HG03135 (cell line): ENCODE measurements around the gene RASSF5.

Source experiments
- ATAC-seq: cut with Tn5 transposase; IDR thresholded peaks from one replicate; pipeline ENCODE4 v1.9.1; 2021; ENCODE audit warnings: mild to moderate bottlenecking, moderate library complexity; ENCODE audit not compliant: unreplicated experiment

Gene RASSF5, protein sequence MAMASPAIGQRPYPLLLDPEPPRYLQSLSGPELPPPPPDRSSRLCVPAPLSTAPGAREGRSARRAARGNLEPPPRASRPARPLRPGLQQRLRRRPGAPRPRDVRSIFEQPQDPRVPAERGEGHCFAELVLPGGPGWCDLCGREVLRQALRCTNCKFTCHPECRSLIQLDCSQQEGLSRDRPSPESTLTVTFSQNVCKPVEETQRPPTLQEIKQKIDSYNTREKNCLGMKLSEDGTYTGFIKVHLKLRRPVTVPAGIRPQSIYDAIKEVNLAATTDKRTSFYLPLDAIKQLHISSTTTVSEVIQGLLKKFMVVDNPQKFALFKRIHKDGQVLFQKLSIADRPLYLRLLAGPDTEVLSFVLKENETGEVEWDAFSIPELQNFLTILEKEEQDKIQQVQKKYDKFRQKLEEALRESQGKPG

GRCh38 chr1:206507284-206508129 is at the start of gene RASSF5:
Gene RASSF5 (plus strand): TSS chr1:206507531. CDS start chr1:206507603, 72 bp downstream.
- no peak for ATAC-seq

DNA sequence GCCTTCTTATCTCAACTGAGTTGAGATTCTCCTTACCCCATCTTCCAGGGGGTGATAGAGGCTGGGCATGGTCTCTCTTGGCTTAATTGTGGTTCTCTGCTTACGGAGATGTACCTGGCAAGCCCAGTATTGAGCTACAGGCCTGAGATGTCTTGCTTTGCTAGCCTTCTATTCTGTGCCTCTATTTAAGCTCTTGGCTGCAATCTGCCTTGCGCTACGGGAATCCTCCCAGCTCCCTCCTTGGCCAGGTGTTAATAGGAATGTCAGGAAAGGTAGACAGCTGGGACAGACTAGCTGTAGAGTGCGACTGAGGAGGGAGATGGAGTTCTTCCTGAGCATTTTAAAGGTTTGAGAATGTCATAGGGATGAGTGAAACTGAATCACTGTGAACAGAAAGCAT is 47.6 kb upstream of the RASSF5 start:
- ATAC-seq = no peak

- no peak for ATAC-seq
Measured at GRCh38 chr1:206460836-206461426, 46.4 kb upstream of the RASSF5 start.

GRCh38 chr1:206461602-206462455 is 45.5 kb upstream of the RASSF5 start:
- ATAC-seq = no peak

DNA sequence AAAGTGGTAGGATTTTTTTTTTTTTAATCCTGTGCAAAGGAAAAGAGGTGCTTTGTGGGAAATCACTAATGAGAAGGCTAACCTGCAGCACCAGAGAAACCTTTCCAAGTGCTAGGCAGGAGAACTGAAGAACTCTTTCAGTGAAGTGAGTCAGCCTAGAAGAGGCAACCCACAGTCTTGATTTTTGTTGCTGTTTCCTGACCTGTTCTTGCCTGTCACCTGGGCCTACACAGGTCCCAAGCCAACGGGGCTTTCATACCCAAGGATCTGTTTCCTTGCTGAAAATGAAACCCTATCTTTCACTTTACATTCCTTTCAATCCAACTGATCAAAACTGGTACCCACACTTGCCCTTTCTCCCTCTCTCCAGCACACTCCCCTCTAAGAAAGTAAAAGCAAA is 44.2 kb upstream of the RASSF5 start:
- no peak for ATAC-seq

- no peak for ATAC-seq
Measured at GRCh38 chr1:206463911-206464310, 43.4 kb upstream of the RASSF5 start.

DNA sequence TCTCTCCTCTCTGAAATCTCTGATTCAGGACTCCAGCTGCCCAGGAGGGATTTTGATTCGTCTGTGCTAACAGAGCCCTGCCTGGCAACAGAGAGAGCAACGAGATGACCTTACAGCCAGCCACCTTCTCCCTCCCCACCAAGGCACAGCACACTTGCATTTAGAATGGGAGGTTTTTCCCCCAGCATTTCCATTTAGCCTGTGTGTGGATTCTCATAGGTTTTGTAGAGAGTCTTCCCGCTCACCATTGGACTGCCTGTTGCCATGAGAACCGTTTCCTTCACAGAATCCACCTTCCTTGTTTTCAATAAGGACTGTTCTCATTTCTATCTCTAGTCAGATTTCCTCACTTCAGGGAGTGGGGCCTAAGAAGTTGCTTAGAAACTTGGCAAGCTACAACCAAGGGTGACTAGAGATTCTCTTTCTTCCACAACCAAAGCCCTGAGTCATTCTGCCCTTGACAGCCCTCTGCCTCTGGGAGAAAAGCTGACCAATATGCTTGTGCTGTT is 42.8 kb upstream of the RASSF5 start:
- no peak for ATAC-seq

- ATAC-seq = no peak
Measured at GRCh38 chr1:206465951-206466350, 41.4 kb upstream of the RASSF5 start.

- no peak for ATAC-seq
Measured at GRCh38 chr1:206466840-206467649, 40.3 kb upstream of the RASSF5 start.

DNA sequence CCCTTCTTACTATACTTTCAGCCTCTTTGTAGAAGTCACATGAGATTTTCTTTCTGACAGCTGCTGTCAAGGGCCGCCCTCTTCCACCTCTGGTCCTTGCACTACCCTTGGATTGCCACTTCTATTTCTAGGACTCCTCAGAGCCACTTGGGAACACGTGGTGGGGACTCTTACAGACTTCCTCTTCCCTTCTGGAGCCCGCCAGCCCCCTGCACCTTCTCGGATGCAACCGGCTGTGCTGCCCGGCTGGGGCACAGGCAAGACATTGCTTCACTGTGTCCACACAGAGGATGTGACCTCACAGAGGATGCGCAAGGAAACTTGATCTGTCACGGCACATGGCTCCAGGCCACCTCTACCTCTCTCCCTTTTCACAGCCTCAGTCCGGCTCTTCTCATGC is 39.4 kb upstream of the RASSF5 start:
- ATAC-seq = no peak

DNA sequence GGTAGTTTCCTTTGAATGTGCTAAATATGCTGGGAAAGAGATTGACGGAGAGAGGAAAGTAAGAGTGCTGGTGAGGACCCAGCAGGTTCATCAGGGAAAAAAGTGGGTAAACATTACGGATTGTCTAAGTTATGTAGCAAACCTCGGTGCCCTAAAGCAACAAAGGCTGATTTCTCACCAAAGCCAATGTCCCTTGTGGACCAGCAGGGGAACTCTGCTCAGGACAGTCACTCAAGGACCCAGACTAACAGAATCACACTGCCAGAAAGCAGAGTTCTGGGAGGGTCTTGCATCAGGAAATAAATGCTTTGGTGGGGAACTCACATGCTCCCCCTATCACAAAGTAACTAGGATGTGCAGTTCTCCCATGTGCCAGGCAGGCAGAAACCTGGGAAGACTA is 38.8 kb upstream of the RASSF5 start:
- no peak for ATAC-seq

GRCh38 chr1:206469411-206469932 is 37.9 kb upstream of the RASSF5 start:
- ATAC-seq = no peak

GRCh38 chr1:206469933-206470691 is 37.2 kb upstream of the RASSF5 start, which contains the start of gene IKBKE:
Gene IKBKE (plus strand): TSS chr1:206470476. CDS start chr1:206473228, 2,752 bp downstream.
- ATAC-seq = peak; percentile 52

GRCh38 chr1:206470692-206471414 is 36.5 kb upstream of the RASSF5 start:
- ATAC-seq = peak; percentile 23

DNA sequence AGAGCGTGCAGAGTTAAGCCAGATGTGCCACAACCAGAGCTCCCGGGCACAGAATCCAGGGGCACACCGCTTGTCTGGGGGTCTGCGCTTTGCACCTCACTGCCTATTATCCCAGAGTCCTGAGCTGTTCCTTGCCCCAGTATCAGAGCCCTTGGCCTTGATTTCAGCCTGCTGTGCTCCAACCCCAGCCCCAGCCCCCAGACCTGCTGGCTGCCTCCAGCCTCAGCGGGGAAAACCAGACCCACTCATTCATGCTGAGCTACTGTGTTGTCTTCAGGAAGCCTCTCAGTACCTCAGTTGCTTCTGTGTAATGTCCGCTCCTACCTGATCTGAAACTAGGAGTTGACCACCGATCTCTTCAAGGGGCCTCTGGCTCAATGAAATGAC is 35.9 kb upstream of the RASSF5 start:
- no peak for ATAC-seq

GRCh38 chr1:206472024-206472423 is 35.3 kb upstream of the RASSF5 start:
- ATAC-seq = no peak

- no peak for ATAC-seq
Measured at GRCh38 chr1:206472454-206472853, 34.9 kb upstream of the RASSF5 start.

GRCh38 chr1:206472886-206473285 is 34.4 kb upstream of the RASSF5 start:
- ATAC-seq = no peak
